KMS-11 (cell line): ENCODE results near the gene UBA7.

ENCODE experiments used
- H2AFZ ChIP-seq: fragments of 200-600 bp; sonication (generic); 2 replicates; pipeline ENCODE4 v1.6.1; 2016; ENCODE audit warnings: antibody characterized with exemption, mixed run types, low read depth
- H3K27ac ChIP-seq: fragments of 200-600 bp; sonication (generic); 2 replicates; pipeline ENCODE4 v1.6.1; 2016; ENCODE audit warnings: mild to moderate bottlenecking, mixed run types
- H3K27me3 ChIP-seq: fragments of 200-600 bp; sonication (generic); 2 replicates; pipeline ENCODE4 v1.6.1; 2017; ENCODE audit warnings: mild to moderate bottlenecking, low read depth, mixed run types, moderate library complexity; ENCODE audit not compliant: insufficient read depth
- H3K36me3 ChIP-seq: fragments of 200-600 bp; sonication (generic); 2 replicates; pipeline ENCODE4 v1.6.1; 2017; ENCODE audit warnings: mild to moderate bottlenecking, mixed run types; ENCODE audit not compliant: insufficient read depth
- H3K4me1 ChIP-seq: fragments of 200-600 bp; sonication (generic); 2 replicates; pipeline ENCODE4 v1.6.1; 2016; ENCODE audit warnings: mild to moderate bottlenecking, low read depth, mixed run types; ENCODE audit not compliant: poor library complexity, severe bottlenecking
- H3K4me2 ChIP-seq: fragments of 200-600 bp; sonication (generic); 2 replicates; pipeline ENCODE4 v1.7.0; 2016; ENCODE audit warnings: mild to moderate bottlenecking, mixed run types
- H3K4me3 ChIP-seq: fragments of 200-600 bp; sonication (generic); IDR thresholded peaks from 2 replicates; pipeline ENCODE4 v1.6.1; 2017; ENCODE audit warnings: low read depth, low read length, mixed read lengths; ENCODE audit not compliant: insufficient read depth
- H3K79me2 ChIP-seq: fragments of 200-600 bp; sonication (generic); 2 replicates; pipeline ENCODE4 v1.6.1; 2016; ENCODE audit warnings: low read depth, mixed run types; ENCODE audit not compliant: insufficient read depth
- H3K9ac ChIP-seq: fragments of 200-600 bp; sonication (generic); 2 replicates; pipeline ENCODE4 v1.6.1; 2016; ENCODE audit warnings: mild to moderate bottlenecking, mixed run types
- H4K20me1 ChIP-seq: fragments of 200-600 bp; sonication (generic); 2 replicates; pipeline ENCODE4 v1.6.1; 2016; ENCODE audit warnings: mild to moderate bottlenecking, mixed run types; ENCODE audit not compliant: insufficient read depth
- TF ChIP-seq, protein P1 (sequence below): fragments of 200-600 bp; sonication (generic); conservative IDR thresholded peaks from 2 replicates; pipeline ENCODE4 v1.6.1; 2017; ENCODE audit warnings: low read depth, mild to moderate bottlenecking, antibody characterized with exemption, low read length, moderate library complexity, mixed read lengths

Gene UBA7

DNA sequence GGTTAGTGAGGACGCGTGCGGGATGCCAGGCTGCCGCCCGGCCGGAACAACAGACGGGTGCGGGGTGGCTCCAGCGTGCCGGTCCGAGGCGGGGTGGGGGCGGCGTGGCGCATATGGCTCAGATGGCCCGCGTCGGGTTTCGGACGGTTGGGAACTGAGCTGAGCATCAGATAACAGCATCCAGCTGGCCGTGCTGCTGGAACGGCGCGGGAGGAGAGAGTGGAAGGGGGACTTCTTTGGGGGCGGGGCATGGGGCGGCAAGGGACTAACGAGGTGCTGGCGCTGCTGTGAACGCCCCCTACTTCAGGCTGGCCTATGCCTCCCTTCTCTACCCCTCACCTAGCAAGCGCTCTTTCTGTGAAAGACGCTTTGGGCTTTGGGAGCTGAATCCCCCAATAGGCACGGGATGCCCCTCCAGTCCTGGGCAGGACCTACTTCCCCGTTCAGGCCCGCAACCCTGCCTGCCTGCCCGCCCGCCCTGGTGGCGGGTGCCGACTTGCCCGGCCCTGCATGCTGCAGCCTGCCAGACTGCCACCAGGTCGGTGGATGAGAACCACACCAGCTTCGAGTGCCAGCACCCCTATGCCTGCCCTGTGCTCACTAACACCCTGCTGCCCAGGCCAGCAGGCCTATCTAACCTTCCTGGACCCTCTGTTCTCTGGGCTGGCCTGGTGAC lies 10.2 kb downstream of the UBA7 start:
- peak overlapping the region; percentile 39; the same call in 1 of the 2 replicates for H3K9ac ChIP-seq
- peak overlapping the region; percentile 88 for H2AFZ ChIP-seq

DNA sequence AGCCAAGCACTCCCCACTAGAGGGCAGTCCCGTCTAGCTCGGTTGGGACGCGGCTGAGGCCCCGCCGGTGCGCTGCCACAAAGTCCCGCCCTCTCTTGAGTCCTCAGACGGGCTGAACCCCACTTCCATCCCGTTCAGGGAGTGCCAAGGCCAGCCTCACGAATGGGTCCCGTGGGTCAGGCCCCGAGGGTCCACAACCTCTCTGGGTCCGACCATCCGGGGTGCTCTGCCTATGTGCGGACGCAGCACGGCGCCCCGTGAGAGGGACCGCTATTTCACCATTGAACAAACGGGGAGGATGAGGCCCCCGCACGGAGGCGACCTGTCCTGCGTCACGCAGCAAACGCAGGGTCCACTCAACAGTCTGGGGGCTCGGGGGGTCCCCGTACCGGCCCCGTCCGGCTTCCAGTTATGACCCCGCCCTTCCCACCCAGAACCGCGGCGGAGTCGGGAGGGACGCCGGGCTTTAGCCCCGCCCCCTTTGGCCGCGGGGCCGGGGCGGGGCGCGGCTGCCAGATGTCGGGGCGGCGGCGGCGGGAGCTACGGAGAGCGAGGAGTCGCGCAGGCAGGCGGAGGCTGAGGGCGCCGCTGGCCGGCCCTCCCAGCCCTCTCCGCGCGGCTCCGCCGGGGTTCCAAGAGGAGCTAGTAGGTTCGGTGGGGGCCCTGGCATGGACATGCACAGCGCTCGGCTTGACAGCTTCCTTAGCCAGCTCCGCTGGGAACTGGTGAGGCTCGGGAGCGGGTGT lies 10.9 kb downstream of the UBA7 start, which contains the start of gene INKA1:
Gene INKA1 (plus strand): TSS at position 543 of the 746 bp plus-strand sequence. CDS start 132 bp downstream, at position 675.
- Histone ChIP-seq H3K36me3 (no peaks in the 10 kb centered on the region), H3K27ac (no peak within 1 kb of the TSS), H3K4me2 (peak within 1 kb of the TSS; percentile 76), H2AFZ (peak within 1 kb of the TSS; percentile 88), H4K20me1 (no peaks in the 10 kb centered on the region), H3K79me2 (no peaks in the 10 kb centered on the region), H3K4me1 (no peaks in the 10 kb centered on the region), H3K4me3 (no peak within 1 kb of the TSS), H3K27me3 (no peaks in the 10 kb centered on the region; the same call in 1 of the 2 replicates), H3K9ac (peak within 1 kb of the TSS; percentile 39; the same call in 1 of the 2 replicates)
- TF ChIP-seq, protein P1, sequence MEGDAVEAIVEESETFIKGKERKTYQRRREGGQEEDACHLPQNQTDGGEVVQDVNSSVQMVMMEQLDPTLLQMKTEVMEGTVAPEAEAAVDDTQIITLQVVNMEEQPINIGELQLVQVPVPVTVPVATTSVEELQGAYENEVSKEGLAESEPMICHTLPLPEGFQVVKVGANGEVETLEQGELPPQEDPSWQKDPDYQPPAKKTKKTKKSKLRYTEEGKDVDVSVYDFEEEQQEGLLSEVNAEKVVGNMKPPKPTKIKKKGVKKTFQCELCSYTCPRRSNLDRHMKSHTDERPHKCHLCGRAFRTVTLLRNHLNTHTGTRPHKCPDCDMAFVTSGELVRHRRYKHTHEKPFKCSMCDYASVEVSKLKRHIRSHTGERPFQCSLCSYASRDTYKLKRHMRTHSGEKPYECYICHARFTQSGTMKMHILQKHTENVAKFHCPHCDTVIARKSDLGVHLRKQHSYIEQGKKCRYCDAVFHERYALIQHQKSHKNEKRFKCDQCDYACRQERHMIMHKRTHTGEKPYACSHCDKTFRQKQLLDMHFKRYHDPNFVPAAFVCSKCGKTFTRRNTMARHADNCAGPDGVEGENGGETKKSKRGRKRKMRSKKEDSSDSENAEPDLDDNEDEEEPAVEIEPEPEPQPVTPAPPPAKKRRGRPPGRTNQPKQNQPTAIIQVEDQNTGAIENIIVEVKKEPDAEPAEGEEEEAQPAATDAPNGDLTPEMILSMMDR: peak; percentile 69; the same call in 1 of the 2 replicates

More for the DNA sequence above, 10.2 kb downstream of the UBA7 start:
- Histone ChIP-seq H3K4me2 (peak overlapping the region; percentile 76), H3K4me1 (no peaks in the 10 kb centered on the region), H3K27ac (no peak overlapping the region), H3K27me3 (no peaks in the 10 kb centered on the region; the same call in 1 of the 2 replicates), H3K4me3 (no peak overlapping the region), H3K79me2 (no peaks in the 10 kb centered on the region), H4K20me1 (no peaks in the 10 kb centered on the region), H3K36me3 (no peaks in the 10 kb centered on the region)
- TF ChIP-seq, protein P1: no peak

DNA sequence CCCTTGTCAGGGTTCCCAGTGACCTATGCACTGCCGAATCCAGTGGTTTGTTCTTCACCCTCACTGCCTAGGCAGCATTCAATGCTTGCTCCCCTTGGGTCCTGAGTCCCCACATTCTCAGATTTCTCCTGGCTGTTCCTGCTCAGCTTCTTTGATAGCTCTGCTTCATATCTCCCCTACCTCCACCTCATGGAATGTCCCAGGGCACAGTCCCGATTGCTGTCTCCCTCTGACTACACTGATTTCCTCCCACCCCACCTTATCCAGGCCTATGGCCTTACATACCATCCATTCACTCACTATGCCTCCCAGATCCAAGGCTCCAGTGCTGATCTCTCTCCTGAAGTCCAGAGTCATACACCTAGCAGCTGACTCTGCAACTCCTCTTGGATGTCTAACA lies 12.6 kb downstream of the UBA7 start:
- no peaks in the 10 kb centered on the region for H3K36me3 ChIP-seq
- no peak overlapping the region for H3K27ac ChIP-seq
- no peak overlapping the region for H3K4me3 ChIP-seq
- no peak overlapping the region for H3K4me2 ChIP-seq
- H4K20me1 ChIP-seq: no peaks in the 10 kb centered on the region
- no peak overlapping the region for H2AFZ ChIP-seq
- H3K79me2 ChIP-seq: no peaks in the 10 kb centered on the region
- no peaks in the 10 kb centered on the region for H3K4me1 ChIP-seq
- TF ChIP-seq, protein P1: no peak
- H3K27me3 ChIP-seq: no peaks in the 10 kb centered on the region; the same call in 1 of the 2 replicates
- H3K9ac ChIP-seq: no peak overlapping the region

DNA sequence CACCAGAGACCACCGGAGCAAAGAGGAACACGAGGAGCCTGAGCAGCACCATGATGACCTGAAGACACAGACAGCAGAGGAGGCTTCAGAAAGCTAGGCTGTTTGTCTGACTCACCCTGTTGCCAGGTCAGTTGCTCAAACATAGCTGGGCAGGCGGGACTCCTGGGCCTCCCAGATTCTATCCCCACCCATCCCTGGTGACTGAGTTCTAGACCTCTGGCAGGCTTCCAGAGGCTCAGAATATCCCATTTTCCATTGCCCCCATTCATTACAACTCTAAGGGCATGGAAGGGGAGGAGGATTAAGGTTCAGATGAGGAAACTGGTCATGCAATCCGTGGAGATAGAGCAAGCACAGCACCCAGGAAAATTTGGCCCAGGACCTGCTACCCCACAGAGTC lies 14.0 kb downstream of the UBA7 start, which contains the start of gene CDHR4:
Gene CDHR4 (minus strand): TSS at position 113 of the 400 bp plus-strand sequence. CDS start 61 bp downstream, at position 52.
- TF ChIP-seq, protein P1: no peak
- H3K4me1 ChIP-seq: no peaks in the 10 kb centered on the region
- no peak within 1 kb of the TSS for H3K4me2 ChIP-seq
- no peaks in the 10 kb centered on the region for H4K20me1 ChIP-seq
- no peaks in the 10 kb centered on the region; the same call in 1 of the 2 replicates for H3K27me3 ChIP-seq
- no peaks in the 10 kb centered on the region for H3K36me3 ChIP-seq
- no peak within 1 kb of the TSS for H2AFZ ChIP-seq
- no peak within 1 kb of the TSS for H3K4me3 ChIP-seq
- H3K27ac ChIP-seq: no peak within 1 kb of the TSS
- H3K9ac ChIP-seq: no peak within 1 kb of the TSS
- no peaks in the 10 kb centered on the region for H3K79me2 ChIP-seq
